Activated CD4-positive, alpha-beta T cell treated with anti-CD3 and anti-CD28 coated beads, Interleukin-10, Interleukin-2, amounts not matched to agents 100 ng/mL and 50 ng/mL, durations not matched to agents 16 hours and 8 hours (primary cell): ENCODE measurements around the gene BHLHE23.

Experiments used
- DNase-seq: peaks from one replicate; pipeline ENCODE4 v3.0.0-alpha.2; 2020

BHLHE23 gene

GRCh38 chr20:63006540-63007359 is at the start of gene BHLHE23:
Gene BHLHE23 (minus strand): TSS chr20:63006964. CDS start chr20:63006774, 190 bp downstream.
- no peak for DNase-seq

DNA sequence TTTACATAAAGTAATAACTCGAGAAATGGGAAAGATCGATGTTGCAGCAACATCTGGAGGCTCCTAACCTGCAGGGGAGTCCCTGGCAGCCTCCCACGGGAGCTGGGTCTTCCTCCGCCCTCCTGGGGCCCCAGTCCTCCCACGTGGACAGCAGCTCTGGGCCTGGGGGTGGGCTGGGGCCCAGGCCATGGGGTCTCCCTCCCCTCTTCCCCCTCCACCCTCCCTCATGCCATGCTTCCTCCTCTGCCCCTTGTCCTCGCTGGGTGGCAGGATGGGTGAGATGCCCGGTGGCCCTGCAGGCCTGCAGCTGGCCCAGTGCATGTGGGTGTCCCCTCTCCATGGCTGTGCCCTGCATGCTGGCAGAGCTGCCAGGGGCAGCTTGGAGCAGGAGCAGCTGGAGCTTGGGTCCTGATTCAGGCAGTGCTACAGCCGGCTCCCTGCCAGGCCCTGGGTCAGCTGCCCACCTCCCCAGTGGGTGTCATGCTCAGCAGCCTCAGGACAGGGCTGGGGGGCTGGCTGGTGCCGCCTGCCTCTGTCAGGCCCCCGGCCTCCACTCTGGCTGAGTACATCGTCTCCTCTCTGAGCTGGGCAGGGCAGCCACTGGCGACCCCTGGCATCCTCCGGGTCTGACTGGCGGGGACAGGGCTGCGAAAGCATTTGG is 48.9 kb upstream of the BHLHE23 start:
- DNase-seq: no peak

DNA sequence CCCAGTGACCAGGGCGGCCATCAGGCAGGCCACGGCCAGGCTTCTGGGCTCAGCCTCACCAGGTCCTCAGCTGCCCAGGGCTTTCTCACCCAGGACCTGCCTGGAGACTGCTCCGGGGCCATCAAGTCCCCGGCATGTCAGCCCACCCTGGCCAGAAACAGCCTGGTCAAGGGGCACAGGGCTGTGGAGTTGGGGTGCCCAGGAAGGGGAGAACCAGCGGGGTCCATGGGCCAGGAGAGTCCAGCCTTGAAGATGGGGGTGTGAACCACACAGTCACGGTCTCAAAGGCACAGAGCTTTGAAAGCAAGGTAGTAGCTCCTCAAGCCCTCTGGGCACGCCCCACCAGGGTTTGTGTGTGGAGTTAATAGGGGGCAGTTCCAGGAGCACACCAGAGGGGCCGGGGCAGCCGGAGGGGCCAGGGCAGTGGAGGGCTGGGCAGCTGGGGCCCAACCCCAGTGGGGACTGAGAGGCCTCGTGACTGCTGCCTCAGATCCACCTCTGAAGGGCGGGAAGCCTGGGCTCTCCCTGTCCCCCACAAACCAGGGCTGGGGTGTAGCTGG is 48.0 kb upstream of the BHLHE23 start:
- no peak for DNase-seq

DNA sequence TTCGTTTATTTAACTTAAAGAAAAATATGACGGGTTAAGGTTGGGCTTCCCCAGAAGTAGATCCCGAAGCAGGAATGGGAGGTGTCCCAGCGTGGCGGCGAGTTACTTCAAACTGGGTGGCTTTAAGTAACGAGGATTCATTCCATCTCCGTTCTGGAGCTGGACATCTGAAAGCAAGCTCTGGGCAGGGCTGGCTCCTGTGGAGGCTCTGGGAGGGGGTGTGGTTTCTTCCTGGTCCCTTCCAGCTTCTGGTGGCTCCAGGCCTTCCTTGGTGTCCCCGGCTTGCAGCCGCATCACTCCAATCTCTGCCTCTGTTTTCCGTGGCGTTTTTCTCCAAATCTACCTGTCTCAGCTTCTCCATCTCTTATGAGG is 47.3 kb upstream of the BHLHE23 start:
- no peak for DNase-seq

DNA sequence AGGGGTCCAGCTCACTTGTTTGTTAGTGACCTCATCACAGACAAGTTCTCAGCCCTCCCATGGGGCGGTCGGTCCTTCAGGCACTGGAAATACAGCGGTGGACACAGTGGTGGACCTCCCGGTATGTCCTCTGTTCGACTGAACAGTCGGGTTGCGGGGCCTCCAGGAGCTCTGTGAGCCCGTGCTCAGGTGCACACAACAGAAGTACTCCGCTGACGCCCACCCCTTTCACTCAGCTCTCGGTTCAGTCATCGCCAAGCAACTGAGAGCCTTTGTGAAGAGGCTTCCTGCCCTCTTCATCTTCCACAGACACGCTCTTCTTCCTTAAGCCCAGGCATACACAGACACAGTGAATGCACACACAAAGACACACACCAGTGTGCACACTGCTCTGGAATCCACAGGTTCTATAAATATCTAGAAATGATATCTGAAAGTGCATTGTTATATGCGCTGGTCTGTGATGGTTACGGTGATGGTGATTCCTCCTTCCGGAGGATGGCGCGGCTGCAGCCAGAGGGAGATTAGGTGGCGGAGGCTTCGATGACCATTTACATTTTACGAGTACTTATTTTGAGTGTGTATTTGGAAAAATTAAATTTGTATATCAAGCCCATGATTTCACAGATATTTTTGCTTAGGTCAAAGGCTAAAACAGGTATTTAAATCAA is 46.8 kb upstream of the BHLHE23 start:
- no peak for DNase-seq

DNA sequence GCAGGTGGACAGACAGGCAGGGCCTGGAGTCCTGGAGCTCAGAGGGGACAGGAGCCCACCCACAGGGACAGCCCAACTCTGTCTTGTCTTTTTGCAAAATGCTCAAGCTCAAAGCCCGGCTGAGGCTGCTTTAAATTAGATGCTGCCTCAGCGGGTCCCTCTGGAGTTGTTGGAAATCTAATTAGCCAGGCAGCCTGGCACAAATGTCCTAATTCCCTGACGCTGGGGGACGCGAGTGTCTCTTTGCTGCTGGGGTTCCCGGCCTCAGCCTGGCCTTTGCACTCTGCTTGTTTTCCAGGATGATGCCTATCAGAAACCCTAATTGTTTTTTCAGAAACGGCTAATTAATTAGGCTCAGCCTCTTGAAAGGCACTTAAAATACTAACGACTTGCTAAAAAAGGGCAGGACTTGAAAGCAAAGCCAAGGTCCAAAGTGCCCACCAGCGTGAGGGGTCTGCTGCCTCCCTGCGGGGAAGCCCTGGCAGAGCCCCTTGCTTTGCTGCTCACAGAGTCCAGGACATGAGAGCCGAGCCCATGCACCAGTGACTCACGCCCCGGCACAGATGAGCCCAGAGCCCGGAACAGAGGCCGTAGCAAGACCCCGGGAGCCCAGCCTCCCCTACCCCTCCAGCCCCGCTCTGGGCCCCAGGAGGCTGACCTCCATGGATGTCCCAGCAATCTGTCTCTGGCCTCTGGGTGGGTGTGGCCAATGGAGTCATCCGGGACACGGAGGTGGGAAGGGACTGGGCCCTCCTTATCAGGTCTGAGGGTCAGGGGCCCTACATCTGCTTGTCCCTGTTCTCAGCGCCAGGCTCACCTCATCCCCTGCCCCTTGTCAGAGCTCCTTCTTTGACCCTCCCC is 46.0 kb upstream of the BHLHE23 start:
- no peak for DNase-seq

DNA sequence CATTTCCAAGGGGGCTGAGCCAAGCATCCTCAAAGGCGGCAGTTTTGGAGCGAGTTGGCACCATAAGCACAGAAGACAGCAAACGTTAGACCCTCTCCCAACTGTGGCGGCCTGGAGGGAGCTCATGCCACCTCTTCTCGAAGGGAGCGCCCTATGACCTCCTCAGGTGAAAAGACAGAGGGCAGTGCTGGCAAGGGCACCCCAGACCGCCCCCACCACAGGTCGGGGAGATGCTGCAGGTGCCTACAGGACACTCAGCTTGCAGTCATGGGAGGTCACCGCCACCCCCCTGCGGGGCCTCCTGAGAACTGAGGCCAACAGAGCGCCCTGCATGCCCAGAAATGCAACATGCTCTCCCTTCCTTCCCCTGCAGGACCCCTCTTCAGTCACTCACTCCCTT is 45.1 kb upstream of the BHLHE23 start:
- DNase-seq: no peak

DNA sequence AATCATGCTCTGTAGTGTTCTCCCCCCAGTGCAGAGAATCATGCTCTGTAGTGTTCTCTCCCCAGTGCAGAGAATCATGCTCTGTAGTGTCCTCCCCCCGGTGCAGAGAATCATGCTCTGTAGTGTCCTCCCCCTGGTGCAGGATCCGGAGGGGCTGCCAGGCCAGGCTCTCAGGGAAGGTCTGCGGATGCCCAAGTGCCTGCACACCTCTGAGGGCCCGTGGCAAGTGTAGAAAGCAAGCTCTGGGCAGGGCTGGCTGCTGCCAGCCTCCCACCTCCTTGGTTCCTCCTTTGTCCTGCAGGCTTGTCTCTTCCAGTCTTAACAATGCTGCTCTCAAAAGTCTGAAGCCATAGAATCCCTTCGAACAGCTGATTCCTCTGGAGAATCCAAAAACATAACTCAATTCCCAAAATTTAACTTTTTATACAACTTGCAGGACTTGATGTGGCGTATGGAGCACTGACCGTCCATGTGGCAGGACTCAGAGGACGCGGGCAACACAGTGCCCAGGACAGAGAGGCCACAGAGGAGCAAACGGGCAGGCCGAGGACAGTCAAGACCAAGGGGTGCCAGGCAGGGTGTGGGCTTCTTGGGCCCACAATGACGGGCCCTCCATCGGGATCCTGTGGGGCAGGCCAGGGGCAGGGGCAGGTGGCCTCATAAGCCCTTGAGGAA is 44.6 kb upstream of the BHLHE23 start:
- no peak for DNase-seq

- DNase-seq: no peak
Measured at GRCh38 chr20:63050406-63050805, 43.6 kb upstream of the BHLHE23 start.

GRCh38 chr20:63049561-63050221 is 42.9 kb upstream of the BHLHE23 start:
- DNase-seq: no peak

DNA sequence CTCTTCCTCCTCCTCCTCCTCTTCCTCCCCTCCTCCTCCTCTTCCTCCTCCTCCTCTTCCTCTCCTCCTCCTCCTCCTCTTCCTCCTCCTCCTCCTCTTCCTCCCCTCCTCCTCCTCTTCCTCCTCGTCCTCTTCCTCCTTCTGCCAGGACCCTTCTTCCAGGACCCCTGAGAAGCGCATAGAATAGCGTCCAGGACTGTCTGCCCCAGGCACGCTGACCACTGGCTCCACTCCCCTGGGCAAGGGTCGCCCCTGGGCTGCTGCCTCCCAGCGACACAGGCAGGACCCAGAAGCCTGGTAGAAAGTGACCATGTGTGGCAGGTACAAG is 42.4 kb upstream of the BHLHE23 start:
- DNase-seq: no peak

GRCh38 chr20:63048516-63049190 is 41.9 kb upstream of the BHLHE23 start:
- no peak for DNase-seq

DNA sequence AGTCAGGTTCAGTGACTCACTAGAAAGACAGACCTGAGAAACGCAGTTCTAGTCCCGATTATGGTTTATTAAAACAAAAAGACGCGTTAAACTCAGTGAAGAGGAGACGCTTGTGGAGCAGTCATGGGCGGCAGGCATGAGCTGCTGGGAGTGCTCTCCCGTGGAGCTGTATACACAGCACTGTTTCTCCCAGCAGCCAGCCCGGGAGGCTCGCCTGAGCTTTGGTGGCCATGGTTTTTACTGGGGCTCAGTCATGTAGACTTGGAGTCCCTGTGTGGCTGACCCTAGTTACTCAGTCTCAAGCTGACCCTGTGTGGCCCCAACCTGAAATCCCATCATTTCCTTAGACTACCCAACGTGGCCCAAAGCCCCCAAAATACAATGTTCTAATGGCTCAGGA is 41.2 kb upstream of the BHLHE23 start:
- DNase-seq: no peak

DNA sequence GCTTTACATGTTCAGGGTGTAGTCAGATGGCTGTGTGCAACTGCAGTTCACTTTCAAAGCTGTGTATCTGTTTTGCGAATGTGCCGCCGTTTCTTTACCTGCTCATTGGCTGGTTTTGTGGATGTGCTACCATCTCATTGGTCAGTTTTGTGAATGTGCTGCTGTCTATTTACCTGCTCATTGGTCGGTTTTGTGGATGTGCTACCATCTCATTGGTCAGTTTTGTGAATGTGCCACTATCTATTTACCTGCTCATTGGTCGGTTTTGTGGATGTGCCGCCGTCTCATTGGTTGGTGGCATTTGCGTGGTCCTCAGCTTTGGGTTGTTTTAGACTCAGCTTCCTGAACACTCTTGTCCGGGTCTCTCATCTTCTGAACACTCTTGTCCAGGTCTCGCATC is 40.5 kb upstream of the BHLHE23 start:
- no peak for DNase-seq

DNA sequence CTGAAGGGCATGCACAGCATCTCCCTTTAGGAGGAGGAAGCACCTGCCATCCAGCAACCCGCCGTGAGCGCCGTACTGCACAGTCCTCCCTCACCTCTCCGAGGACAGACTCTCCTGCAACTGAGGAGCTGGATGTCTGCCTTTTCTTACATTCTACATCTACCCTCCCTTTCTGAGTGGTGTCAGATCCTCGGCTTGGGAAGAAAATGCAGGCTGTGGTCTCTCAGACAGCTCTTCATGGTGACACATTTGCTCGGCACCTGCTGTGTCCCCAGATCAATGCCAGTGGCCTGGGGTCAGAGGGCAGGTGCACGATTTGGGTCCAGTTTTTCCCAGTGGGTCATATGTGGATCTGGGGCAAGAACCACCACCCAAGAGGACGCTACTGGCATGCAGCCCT is 40.1 kb upstream of the BHLHE23 start:
- DNase-seq: no peak

- DNase-seq: no peak
Measured at GRCh38 chr20:63045991-63046390, 39.2 kb upstream of the BHLHE23 start.

DNA sequence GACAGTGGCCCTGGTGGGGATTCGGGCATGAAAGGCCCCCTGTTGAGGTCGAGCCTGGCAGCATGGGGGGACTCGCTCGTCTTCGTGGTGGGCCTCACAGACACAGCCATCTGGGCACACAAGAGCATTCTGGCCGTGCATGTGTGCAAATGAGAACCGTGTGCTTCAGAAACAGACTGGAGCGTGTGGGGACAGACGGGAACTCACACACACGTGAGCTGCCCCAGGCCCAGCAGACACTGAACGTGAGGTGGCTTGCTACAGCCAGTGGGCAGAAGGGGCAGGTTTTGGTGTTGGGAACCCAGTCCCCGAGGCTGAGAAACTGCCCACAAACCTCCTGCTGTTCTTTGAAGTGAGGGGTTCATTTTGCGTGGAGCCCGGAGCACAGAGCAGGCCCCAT is 38.6 kb upstream of the BHLHE23 start:
- no peak for DNase-seq

- DNase-seq: no peak
Measured at GRCh38 chr20:63044605-63045004, 37.8 kb upstream of the BHLHE23 start.

DNA sequence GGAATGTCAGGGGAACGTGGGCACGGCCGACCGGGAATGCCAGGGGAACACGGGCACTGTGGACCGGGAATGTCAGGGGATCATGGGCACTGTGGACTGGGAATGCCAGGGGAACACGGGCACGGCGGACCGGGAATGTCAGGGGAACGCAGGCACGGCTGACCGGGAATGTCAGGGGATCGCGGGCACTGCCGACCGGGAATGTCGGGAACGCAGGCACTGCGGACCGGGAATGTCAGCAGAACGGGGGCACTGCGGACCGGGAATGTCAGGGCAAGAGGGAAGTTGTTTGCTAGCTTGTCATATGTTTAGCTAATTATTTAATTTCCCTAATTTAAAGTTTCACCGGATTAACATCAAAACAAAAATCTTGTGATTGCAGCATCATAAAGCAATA is 37.4 kb upstream of the BHLHE23 start:
- no peak for DNase-seq

DNA sequence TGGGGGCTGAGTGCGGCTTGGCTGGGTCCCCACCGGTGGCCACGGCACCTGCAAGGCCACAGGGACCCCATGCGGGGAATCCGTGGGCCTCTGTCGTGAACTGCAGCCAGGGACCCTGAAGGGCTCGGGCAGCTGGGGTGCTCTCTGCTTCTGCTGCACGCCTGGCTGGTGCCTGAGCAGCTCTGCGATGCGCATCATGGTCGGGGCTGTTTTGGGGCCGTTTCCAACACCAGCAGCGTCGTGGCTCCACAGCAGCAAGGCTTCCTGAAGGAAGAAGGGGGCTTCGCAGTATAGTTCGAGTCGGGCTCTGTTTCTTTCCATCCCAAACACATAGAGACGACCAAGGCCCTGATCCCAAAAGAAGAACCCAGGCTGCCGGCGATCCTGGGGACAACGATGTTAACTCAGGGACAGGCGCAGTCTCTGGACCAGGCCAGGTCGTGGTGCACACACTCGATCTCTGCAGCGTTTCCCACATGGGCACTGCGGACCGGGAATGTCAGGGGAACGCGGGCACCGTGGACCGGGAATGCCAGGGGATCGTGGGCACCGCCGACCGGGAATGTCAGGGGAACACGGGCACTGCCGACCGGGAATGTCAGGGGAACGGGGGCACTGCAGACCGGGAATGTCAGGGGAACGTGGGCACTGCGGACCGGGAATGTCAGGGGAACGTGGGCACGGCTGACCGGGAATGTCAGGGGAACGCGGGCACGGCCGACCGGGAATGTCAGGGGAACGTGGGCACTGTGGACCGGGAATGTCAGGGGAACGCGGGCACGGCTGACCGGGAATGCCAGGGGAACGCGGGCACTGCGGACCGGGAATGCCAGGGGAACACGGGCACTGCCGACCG is 36.8 kb upstream of the BHLHE23 start:
- DNase-seq: no peak
